SK-N-SH treated with all-trans-retinoic acid at 6 μM for 48 hours (cell line): ENCODE data around the gene TBRG1.

Experiments
- ATAC-seq: fragments of 200-7000 bp; cut with Tn5 transposase; 3 replicates; pipeline ENCODE4 v1.9.1; 2020; ENCODE audit warnings: mild to moderate bottlenecking, moderate library complexity
- ARNTL ChIP-seq: fragments of 450-650 bp; formaldehyde crosslinking; IDR thresholded peaks from 2 replicates; pipeline ENCODE4 v1.5.0; 2020; ENCODE audit warnings: low read depth, mild to moderate bottlenecking, moderate library complexity, borderline replicate concordance
- BACH2 ChIP-seq: fragments of 250-450 bp; sonication (Bioruptor Pico); IDR thresholded peaks from 2 replicates; pipeline ENCODE4 v1.9.0; 2021; ENCODE audit warnings: mild to moderate bottlenecking, borderline replicate concordance
- CSDC2 ChIP-seq: fragments of 250-450 bp; sonication (Bioruptor Pico); IDR thresholded peaks from 2 replicates; pipeline ENCODE4 v1.5.0; 2020; ENCODE audit warnings: mild to moderate bottlenecking, moderate library complexity
- GLIS3 ChIP-seq: fragments of 250-450 bp; sonication (Bioruptor Pico); IDR thresholded peaks from 2 replicates; pipeline ENCODE4 v1.5.0; 2020; ENCODE audit warnings: mild to moderate bottlenecking, moderate library complexity
- ISL1 ChIP-seq: fragments of 250-450 bp; sonication (Bioruptor Pico); IDR thresholded peaks from 2 replicates; pipeline ENCODE4 v2.1.2; 2022; ENCODE audit warnings: mild to moderate bottlenecking, moderate library complexity
- PPARA ChIP-seq: fragments of 250-450 bp; sonication (Bioruptor Pico); IDR thresholded peaks from 2 replicates; pipeline ENCODE4 v1.5.0; 2020; ENCODE audit warnings: mild to moderate bottlenecking, borderline replicate concordance
- RARB ChIP-seq: fragments of 250-450 bp; sonication (Bioruptor Pico); IDR thresholded peaks from 2 replicates; pipeline ENCODE4 v1.8.0; 2021; ENCODE audit warnings: mild to moderate bottlenecking, moderate library complexity
- TCF4 ChIP-seq: fragments of 250-450 bp; sonication (Bioruptor Pico); IDR thresholded peaks from 2 replicates; pipeline ENCODE4 v1.8.0; 2021; ENCODE audit warnings: mild to moderate bottlenecking, moderate library complexity, borderline replicate concordance
- TOX ChIP-seq: fragments of 250-450 bp; sonication (Bioruptor Pico); IDR thresholded peaks from 2 replicates; pipeline ENCODE4 v1.8.0; 2021; ENCODE audit warnings: mild to moderate bottlenecking, moderate library complexity, borderline replicate concordance
- ZC3H10 ChIP-seq: fragments of 250-450 bp; sonication (Bioruptor Pico); IDR thresholded peaks from 2 replicates; pipeline ENCODE4 v1.5.1; 2021; ENCODE audit warnings: mild to moderate bottlenecking, moderate library complexity
- ZFP3 ChIP-seq: fragments of 250-450 bp; sonication (Bioruptor Pico); IDR thresholded peaks from 2 replicates; pipeline ENCODE4 v1.5.0; 2020; ENCODE audit warnings: mild to moderate bottlenecking, moderate library complexity
- ZFP30 ChIP-seq: fragments of 450-650 bp; formaldehyde crosslinking; IDR thresholded peaks from 2 replicates; pipeline ENCODE4 v1.5.0; 2022; ENCODE audit warnings: mild to moderate bottlenecking, moderate library complexity
- ZNF565 ChIP-seq: fragments of 450-650 bp; formaldehyde crosslinking; conservative IDR thresholded peaks from 2 replicates; pipeline ENCODE4 v1.5.0; 2020; ENCODE audit warnings: low read depth, mild to moderate bottlenecking, moderate library complexity
- ZNF70 ChIP-seq: fragments of 450-650 bp; formaldehyde crosslinking; IDR thresholded peaks from 2 replicates; pipeline ENCODE4 v1.5.0; 2020; ENCODE audit warnings: mild to moderate bottlenecking, moderate library complexity
- ZNF8 ChIP-seq: fragments of 450-650 bp; formaldehyde crosslinking; IDR thresholded peaks from 2 replicates; pipeline ENCODE4 v1.5.0; 2020; ENCODE audit warnings: mild to moderate bottlenecking, moderate library complexity
- TF ChIP-seq, protein P1 (sequence below): fragments of 250-450 bp; sonication (Bioruptor Pico); IDR thresholded peaks from 2 replicates; pipeline ENCODE4 v1.5.1; 2021; ENCODE audit warnings: mild to moderate bottlenecking, moderate library complexity
- TF ChIP-seq, protein P2 (sequence below): fragments of 250-450 bp; sonication (Bioruptor Pico); IDR thresholded peaks from 2 replicates; pipeline ENCODE4 v1.5.1; 2020; ENCODE audit warnings: low read depth, mild to moderate bottlenecking, moderate library complexity
- TF ChIP-seq, protein P3 (sequence below): fragments of 250-450 bp; sonication (Bioruptor Pico); IDR thresholded peaks from 2 replicates; pipeline ENCODE4 v1.8.0; 2021; ENCODE audit warnings: low read depth, mild to moderate bottlenecking, moderate library complexity, borderline replicate concordance

Gene TBRG1

DNA sequence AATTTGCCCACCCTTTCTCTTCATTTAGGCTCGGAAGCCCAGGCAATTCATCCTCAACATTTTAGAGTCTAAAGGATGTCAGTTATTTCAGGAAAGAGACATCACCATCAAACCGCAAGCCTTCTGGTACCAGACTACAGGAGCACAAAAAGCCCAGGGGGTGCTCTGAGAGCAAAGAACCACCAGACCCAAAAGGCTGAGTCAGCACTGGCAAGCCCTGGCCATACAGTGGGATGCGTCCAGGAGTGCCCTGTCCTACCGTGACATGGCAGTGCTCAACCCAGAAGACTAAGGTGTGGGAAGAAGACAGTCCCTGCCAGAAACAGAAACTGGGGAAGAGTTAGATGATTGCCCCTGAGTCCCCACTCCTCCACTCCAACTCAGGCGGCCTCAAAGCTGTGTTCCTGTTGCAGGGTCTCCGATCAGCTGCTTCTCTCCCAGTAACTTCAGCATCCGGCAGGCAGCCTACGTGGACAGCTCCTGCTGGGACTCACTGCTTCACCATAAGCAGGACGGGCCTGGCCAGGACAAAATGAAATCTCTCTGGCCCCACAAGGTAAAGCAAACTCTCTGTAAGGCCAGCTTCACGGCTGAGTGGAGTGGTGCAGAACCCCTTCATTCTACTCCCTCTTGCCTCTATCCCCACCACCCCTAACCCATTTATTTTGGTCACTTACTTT, 10.0 kb upstream of the TBRG1 start:
- peak; percentile 32 for ATAC-seq
- TF ChIP-seq ARNTL = no peak
- TF ChIP-seq ZFP3 (CRISPR knock-in tag) = no peak
- TF ChIP-seq ISL1 (CRISPR knock-in tag) = no peak
- TF ChIP-seq, protein P1, sequence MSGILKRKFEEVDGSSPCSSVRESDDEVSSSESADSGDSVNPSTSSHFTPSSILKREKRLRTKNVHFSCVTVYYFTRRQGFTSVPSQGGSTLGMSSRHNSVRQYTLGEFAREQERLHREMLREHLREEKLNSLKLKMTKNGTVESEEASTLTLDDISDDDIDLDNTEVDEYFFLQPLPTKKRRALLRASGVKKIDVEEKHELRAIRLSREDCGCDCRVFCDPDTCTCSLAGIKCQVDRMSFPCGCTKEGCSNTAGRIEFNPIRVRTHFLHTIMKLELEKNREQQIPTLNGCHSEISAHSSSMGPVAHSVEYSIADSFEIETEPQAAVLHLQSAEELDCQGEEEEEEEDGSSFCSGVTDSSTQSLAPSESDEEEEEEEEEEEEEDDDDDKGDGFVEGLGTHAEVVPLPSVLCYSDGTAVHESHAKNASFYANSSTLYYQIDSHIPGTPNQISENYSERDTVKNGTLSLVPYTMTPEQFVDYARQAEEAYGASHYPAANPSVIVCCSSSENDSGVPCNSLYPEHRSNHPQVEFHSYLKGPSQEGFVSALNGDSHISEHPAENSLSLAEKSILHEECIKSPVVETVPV = no peak
- no peak for TF ChIP-seq TOX
- TF ChIP-seq TCF4 (CRISPR knock-in tag) = no peak
- TF ChIP-seq PPARA (CRISPR knock-in tag) = no peak
- TF ChIP-seq BACH2 = no peak
- no peak for TF ChIP-seq RARB (CRISPR knock-in tag)
- TF ChIP-seq, protein P2, sequence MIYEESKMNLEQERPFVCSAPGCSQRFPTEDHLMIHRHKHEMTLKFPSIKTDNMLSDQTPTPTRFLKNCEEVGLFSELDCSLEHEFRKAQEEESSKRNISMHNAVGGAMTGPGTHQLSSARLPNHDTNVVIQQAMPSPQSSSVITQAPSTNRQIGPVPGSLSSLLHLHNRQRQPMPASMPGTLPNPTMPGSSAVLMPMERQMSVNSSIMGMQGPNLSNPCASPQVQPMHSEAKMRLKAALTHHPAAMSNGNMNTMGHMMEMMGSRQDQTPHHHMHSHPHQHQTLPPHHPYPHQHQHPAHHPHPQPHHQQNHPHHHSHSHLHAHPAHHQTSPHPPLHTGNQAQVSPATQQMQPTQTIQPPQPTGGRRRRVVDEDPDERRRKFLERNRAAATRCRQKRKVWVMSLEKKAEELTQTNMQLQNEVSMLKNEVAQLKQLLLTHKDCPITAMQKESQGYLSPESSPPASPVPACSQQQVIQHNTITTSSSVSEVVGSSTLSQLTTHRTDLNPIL (CRISPR knock-in tag) = no peak
- TF ChIP-seq, protein P3, sequence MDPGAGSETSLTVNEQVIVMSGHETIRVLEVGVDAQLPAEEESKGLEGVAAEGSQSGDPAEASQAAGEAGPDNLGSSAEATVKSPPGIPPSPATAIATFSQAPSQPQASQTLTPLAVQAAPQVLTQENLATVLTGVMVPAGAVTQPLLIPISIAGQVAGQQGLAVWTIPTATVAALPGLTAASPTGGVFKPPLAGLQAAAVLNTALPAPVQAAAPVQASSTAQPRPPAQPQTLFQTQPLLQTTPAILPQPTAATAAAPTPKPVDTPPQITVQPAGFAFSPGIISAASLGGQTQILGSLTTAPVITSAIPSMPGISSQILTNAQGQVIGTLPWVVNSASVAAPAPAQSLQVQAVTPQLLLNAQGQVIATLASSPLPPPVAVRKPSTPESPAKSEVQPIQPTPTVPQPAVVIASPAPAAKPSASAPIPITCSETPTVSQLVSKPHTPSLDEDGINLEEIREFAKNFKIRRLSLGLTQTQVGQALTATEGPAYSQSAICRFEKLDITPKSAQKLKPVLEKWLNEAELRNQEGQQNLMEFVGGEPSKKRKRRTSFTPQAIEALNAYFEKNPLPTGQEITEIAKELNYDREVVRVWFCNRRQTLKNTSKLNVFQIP (CRISPR knock-in tag) = no peak
- TF ChIP-seq ZNF8 (CRISPR knock-in tag) = no peak
- no peak for TF ChIP-seq ZNF565
- TF ChIP-seq ZFP30 (CRISPR knock-in tag) = no peak
- no peak for TF ChIP-seq ZNF70 (CRISPR knock-in tag)

DNA sequence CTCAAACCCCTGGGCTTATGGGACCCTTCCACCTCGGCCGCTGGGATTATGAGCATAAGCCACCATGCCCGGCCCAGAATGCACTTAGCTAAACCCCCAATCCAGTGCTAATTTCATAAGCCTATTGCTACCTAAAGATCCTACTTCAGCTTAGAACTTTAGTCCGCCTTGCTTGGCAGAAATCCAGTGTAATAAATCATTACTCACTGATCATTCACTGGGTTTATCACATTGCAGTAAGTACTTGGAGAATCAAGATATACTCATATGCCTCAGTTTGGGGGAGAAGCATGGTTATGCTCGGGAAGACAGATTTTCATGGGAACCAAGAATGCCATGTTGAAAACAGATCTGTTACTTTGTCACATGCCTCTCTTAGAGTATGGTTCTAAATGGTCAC, 3.8 kb upstream of the TBRG1 start:
- TF ChIP-seq, protein P2 (CRISPR knock-in tag) = no peak
- no peak for TF ChIP-seq GLIS3 (CRISPR knock-in tag)
- ATAC-seq = no peak

DNA sequence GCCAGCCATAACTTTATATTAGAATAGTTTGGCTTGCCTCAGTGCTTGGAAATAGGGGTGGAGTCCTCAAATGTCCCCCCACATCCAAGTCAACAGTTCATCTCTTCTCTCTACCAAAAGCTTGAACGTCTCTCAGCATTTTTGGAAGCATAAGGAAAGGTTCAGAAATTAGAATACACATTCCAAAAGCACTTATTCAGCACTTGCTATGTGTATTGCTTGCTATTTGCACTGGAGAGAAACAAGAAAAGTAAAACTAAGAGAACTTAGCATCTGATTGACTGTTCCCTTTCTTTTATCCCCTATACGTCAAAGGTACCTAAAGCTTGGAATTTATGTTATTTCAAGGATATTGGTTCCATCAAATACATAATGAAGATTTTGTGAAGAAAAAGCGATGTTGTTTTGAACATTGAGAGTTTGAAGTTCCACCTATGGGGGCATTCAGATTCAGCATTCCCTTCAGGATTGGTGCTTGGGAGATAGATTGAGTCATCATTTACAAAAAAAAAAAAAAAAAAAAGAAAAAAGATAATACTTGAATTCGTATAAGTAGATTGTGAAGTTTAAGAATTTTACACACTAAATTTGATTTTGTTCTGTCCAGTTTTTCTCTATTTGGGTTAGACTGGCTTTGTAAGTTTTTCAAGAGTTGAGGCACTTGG, 1.3 kb downstream of the TBRG1 start:
- TF ChIP-seq RARB (CRISPR knock-in tag) (no peak), TCF4 (CRISPR knock-in tag) (no peak), CSDC2 (CRISPR knock-in tag) (no peak), ZFP3 (CRISPR knock-in tag) (no peak), ZC3H10 (CRISPR knock-in tag) (no peak), ARNTL (no peak), TOX (no peak), BACH2 (no peak)
- TF ChIP-seq, protein P2 (CRISPR knock-in tag) = no peak
- TF ChIP-seq, protein P3 (CRISPR knock-in tag) = no peak
- TF ChIP-seq, protein P1 = no peak
- no peak for ATAC-seq
